Keratinocyte (primary cell): ENCODE measurements around the gene ASTN1. TPM values are rescaled to one million over a fixed set of nuclear protein-coding genes. Genes with fewer than 3 reads are reported as not detected.

Source experiments
- DNase-seq: peaks from one replicate; pipeline ENCODE4 v3.0.0-alpha.2; 2011; ENCODE audit warnings: low read depth, missing footprints, low spot score
- FAIRE-seq: peaks from 2 replicates; lab custom pipeline; 2011; peaks lifted over from hg19 to GRCh38; lab: Jason Lieb, UNC
- H2AFZ ChIP-seq: 2 replicates; pipeline ENCODE4 v1.6.0; 2012; ENCODE audit warnings: low read length, control low read depth, inconsistent platforms; ENCODE audit not compliant: control insufficient read depth
- H3K27ac ChIP-seq: 2 replicates; pipeline ENCODE4 v1.5.1; 2011; ENCODE audit warnings: low read length; ENCODE audit not compliant: control insufficient read depth, insufficient read depth
- H3K27me3 ChIP-seq: 3 replicates; pipeline ENCODE4 v1.6.0; 2011; ENCODE audit warnings: low read length; ENCODE audit not compliant: control insufficient read depth, insufficient read depth; ENCODE audit errors: extremely low read depth
- H3K36me3 ChIP-seq, 2 experiments: 2 replicates in 1 of 2; 3 replicates in 1 of 2; pipeline ENCODE4 v1.5.1; 2011; ENCODE audit warnings: low read length in 2 of 2, mild to moderate bottlenecking in 1 of 2; ENCODE audit not compliant: control insufficient read depth in 2 of 2, insufficient read depth in 2 of 2; ENCODE audit errors: extremely low read depth in 1 of 2
- H3K4me1 ChIP-seq: 3 replicates; pipeline ENCODE4 v1.5.1; 2011; ENCODE audit warnings: low read length; ENCODE audit not compliant: control insufficient read depth, insufficient read depth; ENCODE audit errors: extremely low read depth
- H3K4me2 ChIP-seq: 3 replicates; pipeline ENCODE4 v1.6.0; 2011; ENCODE audit warnings: low read depth, low read length; ENCODE audit not compliant: control insufficient read depth, insufficient read depth; ENCODE audit errors: extremely low read depth
- H3K4me3 ChIP-seq, 3 experiments: fragments of 200-600 bp in 1 of 3; sonication (generic) in 1 of 3; 2 replicates in 2 of 3; 3 replicates in 1 of 3; pipeline ENCODE4 v1.5.1; 2011 to 2016; ENCODE audit warnings: low read length in 3 of 3, mild to moderate bottlenecking in 3 of 3, control low read depth in 2 of 3, inconsistent platforms in 1 of 3, low read depth in 1 of 3, mixed read lengths in 1 of 3, mixed run types in 1 of 3, moderate library complexity in 1 of 3; ENCODE audit not compliant: control insufficient read depth in 2 of 3, insufficient read depth in 2 of 3; ENCODE audit errors: extremely low read depth in 1 of 3
- H3K79me2 ChIP-seq: 2 replicates; pipeline ENCODE4 v1.6.0; 2012; ENCODE audit warnings: low read length; ENCODE audit not compliant: control insufficient read depth, insufficient read depth
- H3K9ac ChIP-seq: 3 replicates; pipeline ENCODE4 v1.6.0; 2011; ENCODE audit warnings: low read length; ENCODE audit not compliant: control insufficient read depth, insufficient read depth; ENCODE audit errors: extremely low read depth
- H3K9me1 ChIP-seq: 3 replicates; pipeline ENCODE4 v1.6.0; 2011; ENCODE audit warnings: low read length; ENCODE audit not compliant: control insufficient read depth, insufficient read depth; ENCODE audit errors: extremely low read depth
- H3K9me3 ChIP-seq: 2 replicates; pipeline ENCODE4 v1.5.1; 2012; ENCODE audit warnings: low read depth, low read length; ENCODE audit not compliant: control insufficient read depth
- H4K20me1 ChIP-seq: 3 replicates; pipeline ENCODE4 v1.6.0; 2011; ENCODE audit warnings: low read length; ENCODE audit not compliant: control insufficient read depth, insufficient read depth; ENCODE audit errors: extremely low read depth
- EZH2 ChIP-seq: IDR thresholded peaks from one replicate; pipeline ENCODE4 v1.6.1; 2012; ENCODE audit warnings: inconsistent platforms, mild to moderate bottlenecking, low read length, moderate library complexity
- dilution Hi-C: fragments of 300-500 bp; cut with MboI; formaldehyde crosslinking; loops from one replicate; pipeline ENCODE4 v1.7.0; 2020; ENCODE audit warnings: low sequenced_read_pairs; ENCODE audit not compliant: extremely low pct_ligation_motif_present
- polyA plus RNA-seq, 5 experiments: library from polyadenylated mRNA; depleted of rRNA in 3 of 5; stranded (reverse) in 3 of 5; stranded (forward) in 1 of 5; unstranded in 1 of 5; fragments of >200 nt; gene quantifications; 1 replicate in 1 of 5; 2 replicates in 3 of 5; 3 replicates in 1 of 5; pipeline versions ENCODE4 v1.2.1 to v1.2.3, GENCODE V29; 2011 to 2012; ENCODE audit warnings: missing spikeins in 2 of 5, low read depth in 1 of 5, low replicate concordance in 1 of 5
- TF ChIP-seq, protein P1 (sequence below), 3 experiments: IDR thresholded peaks in 1 of 3; conservative IDR thresholded peaks in 1 of 3; optimal IDR thresholded peaks in 1 of 3; 2 replicates in 2 of 3; 3 replicates in 1 of 3; pipeline versions ENCODE3 to v1.5.1; 2011; ENCODE audit warnings: low read length in 3 of 3, mild to moderate bottlenecking in 3 of 3, moderate library complexity in 2 of 3, control low read depth in 1 of 3, inconsistent platforms in 1 of 3; ENCODE audit not compliant: insufficient read depth in 2 of 3; ENCODE audit errors: extremely low read depth in 1 of 3

Gene ASTN1
- polyA plus RNA-seq, 1 donor (not counting 4 experiments of a cell fraction or from before 2014, with no cell fraction given) = 0.08 TPM

DNA sequence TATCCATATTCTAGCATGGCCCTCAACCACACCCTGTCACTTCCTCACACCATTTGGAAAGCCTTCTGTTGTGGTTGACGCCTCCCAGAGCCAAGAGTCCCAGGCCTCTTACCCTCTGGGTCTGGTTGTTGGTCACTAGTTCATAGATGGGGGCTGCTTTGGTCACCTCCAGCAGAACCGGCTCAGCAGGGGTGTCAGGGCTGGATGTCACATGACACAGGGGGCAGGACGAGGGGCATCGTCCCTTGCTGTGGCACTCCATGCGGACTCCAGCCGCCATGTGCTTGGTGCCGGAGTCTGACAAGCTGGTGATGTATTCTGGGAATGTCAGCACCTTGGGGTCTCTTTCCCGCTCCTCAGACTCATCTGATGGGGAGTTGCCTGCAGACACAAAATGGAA is 270.1 kb downstream of the ASTN1 start:
- Histone ChIP-seq H3K9me1 (no peaks in the 10 kb centered on the region), H3K79me2 (no peaks in the 10 kb centered on the region), H3K4me2 (no peak overlapping the region), H4K20me1 (no peaks in the 10 kb centered on the region), H2AFZ (no peak overlapping the region), H3K9me3 (no peaks in the 10 kb centered on the region), H3K27me3 (peaks cover 15% of the 10 kb centered on the region), H3K27ac (no peak overlapping the region), H3K9ac (no peak overlapping the region), H3K4me3 (no peak overlapping the region), H3K36me3 (no peaks in the 10 kb centered on the region), H3K4me1 (peaks cover 5% of the 10 kb centered on the region)
- no peak for DNase-seq
- dilution Hi-C loops = no loop called here
- no peak for FAIRE-seq
- no peak for TF ChIP-seq EZH2
- TF ChIP-seq, protein P1, sequence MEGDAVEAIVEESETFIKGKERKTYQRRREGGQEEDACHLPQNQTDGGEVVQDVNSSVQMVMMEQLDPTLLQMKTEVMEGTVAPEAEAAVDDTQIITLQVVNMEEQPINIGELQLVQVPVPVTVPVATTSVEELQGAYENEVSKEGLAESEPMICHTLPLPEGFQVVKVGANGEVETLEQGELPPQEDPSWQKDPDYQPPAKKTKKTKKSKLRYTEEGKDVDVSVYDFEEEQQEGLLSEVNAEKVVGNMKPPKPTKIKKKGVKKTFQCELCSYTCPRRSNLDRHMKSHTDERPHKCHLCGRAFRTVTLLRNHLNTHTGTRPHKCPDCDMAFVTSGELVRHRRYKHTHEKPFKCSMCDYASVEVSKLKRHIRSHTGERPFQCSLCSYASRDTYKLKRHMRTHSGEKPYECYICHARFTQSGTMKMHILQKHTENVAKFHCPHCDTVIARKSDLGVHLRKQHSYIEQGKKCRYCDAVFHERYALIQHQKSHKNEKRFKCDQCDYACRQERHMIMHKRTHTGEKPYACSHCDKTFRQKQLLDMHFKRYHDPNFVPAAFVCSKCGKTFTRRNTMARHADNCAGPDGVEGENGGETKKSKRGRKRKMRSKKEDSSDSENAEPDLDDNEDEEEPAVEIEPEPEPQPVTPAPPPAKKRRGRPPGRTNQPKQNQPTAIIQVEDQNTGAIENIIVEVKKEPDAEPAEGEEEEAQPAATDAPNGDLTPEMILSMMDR (optimal IDR thresholded peaks at IDR 0.05 in 1 of 3, IDR thresholded peaks at IDR 0.05 in 1 of 3, conservative IDR thresholded peaks at IDR 0.05 in 1 of 3; ENCODE audit: extremely low read depth in 1 of 3, insufficient read depth in 2 of 3, low read length in 3 of 3) = no peak

DNA sequence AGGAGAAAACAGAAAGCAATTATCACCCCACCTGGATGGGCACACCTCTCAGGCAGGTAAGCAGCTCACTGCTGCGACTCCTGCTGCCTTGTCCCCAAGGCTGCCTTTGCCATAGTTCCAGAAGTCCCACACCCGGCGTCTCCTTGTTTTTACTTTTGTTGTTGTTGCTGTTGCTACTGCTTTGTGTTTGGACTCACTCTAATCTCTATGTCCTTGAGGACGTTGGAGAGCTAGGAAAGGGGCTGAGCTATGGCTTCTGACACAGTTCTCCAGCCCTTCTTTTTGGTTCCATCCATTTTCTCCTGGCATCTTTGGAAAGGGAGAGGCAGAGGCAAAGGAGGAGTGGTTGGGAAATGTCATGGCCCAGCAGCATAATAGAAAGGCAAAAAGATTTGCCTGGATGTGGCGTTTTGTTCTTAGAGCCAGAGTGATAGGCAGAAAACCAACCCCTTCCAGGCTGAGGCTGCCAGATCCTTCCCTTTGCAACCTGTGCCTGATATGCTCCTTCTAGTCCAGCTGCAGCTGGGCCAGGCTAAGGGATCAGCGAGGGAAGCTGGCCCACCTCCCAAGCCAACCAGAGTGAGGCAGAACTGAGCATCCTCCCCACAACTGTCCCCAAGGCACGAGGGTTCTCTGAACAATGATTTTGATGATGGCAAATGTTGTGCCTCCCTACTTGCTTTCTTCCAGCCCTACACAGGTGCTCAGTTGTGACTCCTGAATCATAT is 270.7 kb downstream of the ASTN1 start:
- dilution Hi-C loops = no loop called here

More for the DNA sequence above, 270.7 kb downstream of the ASTN1 start:
- Histone ChIP-seq H3K4me3 (no peak overlapping the region), H2AFZ (no peak overlapping the region), H4K20me1 (no peaks in the 10 kb centered on the region), H3K9me3 (no peaks in the 10 kb centered on the region), H3K4me1 (peaks cover 5% of the 10 kb centered on the region), H3K79me2 (no peaks in the 10 kb centered on the region), H3K27me3 (peaks cover 15% of the 10 kb centered on the region), H3K9me1 (no peaks in the 10 kb centered on the region), H3K36me3 (no peaks in the 10 kb centered on the region), H3K9ac (no peak overlapping the region), H3K27ac (no peak overlapping the region), H3K4me2 (no peak overlapping the region)
- TF ChIP-seq, protein P1 (optimal IDR thresholded peaks at IDR 0.05 in 1 of 3, IDR thresholded peaks at IDR 0.05 in 1 of 3, conservative IDR thresholded peaks at IDR 0.05 in 1 of 3; ENCODE audit: extremely low read depth in 1 of 3, insufficient read depth in 2 of 3, low read length in 3 of 3) = no peak
- TF ChIP-seq EZH2 = no peak
- DNase-seq (no peak), FAIRE-seq (no peak)
